Kidney (tissue), 14 donors: Measurements from ENCODE around the gene BDH1. TPM values are rescaled to one million over a fixed set of nuclear protein-coding genes. Genes with fewer than 3 reads are reported as not detected.

Source experiments
- DNase-seq, 5 donors: peaks; one replicate each; pipeline ENCODE4 v3.0.0-alpha.2; 2013 to 2020
- FAIRE-seq: peaks from 2 replicates; lab custom pipeline; 2012; peaks lifted over from hg19 to GRCh38; lab: Jason Lieb, UNC
- H3K27ac ChIP-seq, 2 donors: one replicate each; pipeline ENCODE4 v1.7.0; 2013; ENCODE audit warnings: low read depth in 2 of 2, low read length in 2 of 2, inconsistent platforms in 1 of 2
- H3K27me3 ChIP-seq: one replicate; pipeline ENCODE4 v1.7.1; 2013; ENCODE audit warnings: low read length, inconsistent platforms; ENCODE audit not compliant: control insufficient read depth, insufficient read depth
- H3K36me3 ChIP-seq, 3 donors: one replicate each; pipeline versions ENCODE4 v1.7.0 to v1.7.1; 2013; ENCODE audit warnings: low read length in 3 of 3, control low read depth in 1 of 3, inconsistent platforms in 1 of 3; ENCODE audit not compliant: insufficient read depth in 3 of 3, control insufficient read depth in 2 of 3
- H3K4me1 ChIP-seq, 3 donors: one replicate each; pipeline versions ENCODE4 v1.7.0 to v1.7.1; 2013; ENCODE audit warnings: low read length in 3 of 3, inconsistent platforms in 1 of 3, low read depth in 1 of 3; ENCODE audit not compliant: control insufficient read depth in 2 of 3, insufficient read depth in 2 of 3
- H3K4me3 ChIP-seq, 3 donors: one replicate each; pipeline versions ENCODE4 v1.7.0 to v1.8.1; 2013; ENCODE audit warnings: low read length in 3 of 3, control low read depth in 1 of 3, inconsistent platforms in 1 of 3
- H3K9ac ChIP-seq, 3 donors: one replicate each; pipeline versions ENCODE4 v1.7.0 to v1.7.1; 2013; ENCODE audit warnings: low read length in 3 of 3, control low read depth in 1 of 3, inconsistent platforms in 1 of 3
- H3K9me3 ChIP-seq, 3 donors: one replicate each; pipeline versions ENCODE4 v1.7.0 to v1.7.1; 2013; ENCODE audit warnings: low read length in 3 of 3, control low read depth in 1 of 3, inconsistent platforms in 1 of 3; ENCODE audit not compliant: control insufficient read depth in 2 of 3, insufficient read depth in 1 of 3
- CTCF ChIP-seq: IDR thresholded peaks from 3 replicates; pipeline ENCODE4 v1.5.1; 2012; ENCODE audit warnings: mild to moderate bottlenecking, moderate library complexity, borderline replicate concordance; ENCODE audit not compliant: insufficient read depth; ENCODE audit errors: extremely low read depth
- intact Hi-C: fragments of 100-400 bp; cut with DNase I; formaldehyde crosslinking; loops from one replicate; pipeline ENCODE4 v1.11.1; 2022
- polyA plus RNA-seq: library from polyadenylated mRNA; stranded (reverse); fragments of 350-450 nt; fragmentation: Illumina TruSeq; extraction: RNeasy Lipid Tissue Mini Kit (QIAGEN cat#74804); gene quantifications from one replicate; pipeline ENCODE4 v1.2.3, GENCODE V29; 2014; ENCODE audit warnings: low read depth, low replicate concordance; ENCODE audit not compliant: insufficient read depth
- total RNA-seq: library from RNA; stranded (reverse); fragmentation: NEBNext Ultra II Directional; extraction: Animal tissue kit (Norgen Biotek cat#: 25700); gene quantifications from one replicate; pipeline ENCODE4 v1.2.1, GENCODE V29; 2021
- donor health status: control.
- donor health status: control.
- donor health status: control.
- donor health status: control.
- donor health status: control.
- donor health status: DM: yes; HTN: yes; CAD: no.
- donor health status: Normal renal cell carcinoma (clear cell type).

BDH1 gene
- total and polyA plus RNA-seq, 2 donors from 2014 or later, result 21.2 to 49.6 TPM

- H3K27ac ChIP-seq, result no peak overlapping the region
- no peak for FAIRE-seq
- H3K36me3 ChIP-seq, result no peaks in the 10 kb centered on the region
- no peak for DNase-seq
- no peaks in the 10 kb centered on the region for H3K9me3 ChIP-seq
- no peak overlapping the region for H3K4me3 ChIP-seq
- no peak overlapping the region for H3K9ac ChIP-seq
- H3K4me1 ChIP-seq, result peaks cover 0 to 15% (median 2%) of the 10 kb centered on the region in 3 donors
- no peaks in the 10 kb centered on the region for H3K27me3 ChIP-seq
- no peak for TF ChIP-seq CTCF
- intact Hi-C loops, result no loop called here
These were observed 6.9 kb upstream of the BDH1 start for GRCh38 chr3:197562398-197563251.

- H3K4me1 ChIP-seq, result peaks cover 0 to 15% (median 2%) of the 10 kb centered on the region in 3 donors
- no peak for FAIRE-seq
- H3K27ac ChIP-seq, result no peak overlapping the region
- no peaks in the 10 kb centered on the region for H3K27me3 ChIP-seq
- intact Hi-C loops, result no loop called here
- no peak overlapping the region for H3K9ac ChIP-seq
- no peaks in the 10 kb centered on the region for H3K9me3 ChIP-seq
- no peaks in the 10 kb centered on the region for H3K36me3 ChIP-seq
- DNase-seq, result peak in 2 of 5 donors; percentile 30 to 50
- TF ChIP-seq CTCF, result no peak
- no peak overlapping the region for H3K4me3 ChIP-seq
These were observed 6.2 kb upstream of the BDH1 start for GRCh38 chr3:197561926-197562325.

DNA sequence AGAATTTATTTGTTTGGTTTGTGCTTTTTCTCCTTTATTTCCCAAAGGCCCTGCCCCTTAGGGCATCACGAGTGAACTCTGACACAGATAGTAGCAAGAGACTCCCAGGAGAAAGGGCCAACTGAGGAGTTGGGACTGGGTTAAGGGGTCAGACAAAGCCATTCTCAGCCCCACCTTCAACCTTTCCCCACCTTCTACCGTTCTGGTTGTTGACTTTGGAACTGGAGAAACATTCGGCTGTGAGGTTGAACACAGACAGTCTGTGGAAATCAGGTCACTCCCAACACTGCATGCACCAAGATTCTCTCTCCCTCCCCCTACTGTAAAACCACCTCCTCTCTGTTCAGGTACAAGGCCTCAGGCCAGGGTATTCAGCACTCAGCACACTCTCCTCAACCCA lies 3.9 kb upstream of the BDH1 start:
- Histone ChIP-seq H3K4me1 (peaks cover 0 to 15% (median 2%) of the 10 kb centered on the region in 3 donors), H3K4me3 (no peak overlapping the region), H3K9me3 (no peaks in the 10 kb centered on the region), H3K36me3 (no peaks in the 10 kb centered on the region), H3K27me3 (no peaks in the 10 kb centered on the region), H3K27ac (no peak overlapping the region), H3K9ac (peak overlapping the region in 1 of 3 donors; percentile 23)
- DNase-seq (no peak), FAIRE-seq (no peak)
- no peak for TF ChIP-seq CTCF
- intact Hi-C loops, result no loop called here
